ENCODE data around the gene NBPF14.
"Not testable (repeated sequence)": the region's sequence is repeated elsewhere in the genome, so short reads cannot be mapped to it uniquely, and the experiment has no call there.

NBPF14 gene, protein sequence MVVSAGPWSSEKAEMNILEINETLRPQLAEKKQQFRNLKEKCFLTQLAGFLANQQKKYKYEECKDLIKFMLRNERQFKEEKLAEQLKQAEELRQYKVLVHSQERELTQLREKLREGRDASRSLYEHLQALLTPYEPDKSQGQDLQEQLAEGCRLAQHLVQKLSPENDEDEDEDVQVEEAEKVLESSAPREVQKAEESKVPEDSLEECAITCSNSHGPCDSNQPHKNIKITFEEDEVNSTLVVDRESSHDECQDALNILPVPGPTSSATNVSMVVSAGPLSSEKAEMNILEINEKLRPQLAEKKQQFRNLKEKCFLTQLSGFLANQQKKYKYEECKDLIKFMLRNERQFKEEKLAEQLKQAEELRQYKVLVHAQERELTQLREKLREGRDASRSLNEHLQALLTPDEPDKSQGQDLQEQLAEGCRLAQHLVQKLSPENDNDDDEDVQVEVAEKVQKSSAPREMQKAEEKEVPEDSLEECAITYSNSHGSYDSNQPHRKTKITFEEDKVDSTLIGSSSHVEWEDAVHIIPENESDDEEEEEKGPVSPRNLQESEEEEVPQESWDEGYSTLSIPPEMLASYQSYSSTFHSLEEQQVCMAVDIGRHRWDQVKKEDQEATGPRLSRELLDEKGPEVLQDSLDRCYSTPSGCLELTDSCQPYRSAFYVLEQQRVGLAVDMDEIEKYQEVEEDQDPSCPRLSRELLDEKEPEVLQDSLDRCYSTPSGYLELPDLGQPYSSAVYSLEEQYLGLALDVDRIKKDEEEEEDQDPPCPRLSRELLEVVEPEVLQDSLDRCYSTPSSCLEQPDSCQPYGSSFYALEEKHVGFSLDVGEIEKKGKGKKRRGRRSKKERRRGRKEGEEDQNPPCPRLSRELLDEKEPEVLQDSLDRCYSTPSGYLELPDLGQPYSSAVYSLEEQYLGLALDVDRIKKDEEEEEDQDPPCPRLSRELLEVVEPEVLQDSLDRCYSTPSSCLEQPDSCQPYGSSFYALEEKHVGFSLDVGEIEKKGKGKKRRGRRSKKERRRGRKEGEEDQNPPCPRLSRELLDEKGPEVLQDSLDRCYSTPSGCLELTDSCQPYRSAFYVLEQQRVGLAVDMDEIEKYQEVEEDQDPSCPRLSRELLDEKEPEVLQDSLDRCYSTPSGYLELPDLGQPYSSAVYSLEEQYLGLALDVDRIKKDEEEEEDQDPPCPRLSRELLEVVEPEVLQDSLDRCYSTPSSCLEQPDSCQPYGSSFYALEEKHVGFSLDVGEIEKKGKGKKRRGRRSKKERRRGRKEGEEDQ (N-terminal part only)

DNA sequence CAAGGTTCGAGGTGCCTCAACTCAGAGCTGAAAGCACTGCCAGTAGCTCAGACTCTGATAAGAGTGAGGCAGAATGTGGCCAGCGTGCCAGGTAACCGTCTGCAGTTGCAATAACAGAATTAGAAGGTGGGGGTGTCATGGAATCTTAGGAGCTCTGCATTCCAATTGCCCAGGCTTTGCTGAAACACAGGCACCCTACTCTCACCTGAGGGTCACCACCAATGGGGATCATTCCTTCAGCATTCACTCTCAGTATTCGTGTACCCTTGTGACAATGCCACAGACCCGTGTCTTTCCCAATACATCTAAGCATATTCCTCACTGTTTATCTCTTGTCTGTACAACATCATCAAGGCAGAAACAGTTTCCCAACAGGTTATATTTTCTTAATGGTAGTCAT is at the start of gene NBPF14:
TSS of gene NBPF14 (minus strand) at position 101 of the 400 bp plus-strand sequence. CDS start 294 bp downstream, outside the sequence.
- in situ Hi-C loops (cut with MboI; ENCODE audit: low sequenced_read_pairs), result not testable (repeated sequence)

DNA sequence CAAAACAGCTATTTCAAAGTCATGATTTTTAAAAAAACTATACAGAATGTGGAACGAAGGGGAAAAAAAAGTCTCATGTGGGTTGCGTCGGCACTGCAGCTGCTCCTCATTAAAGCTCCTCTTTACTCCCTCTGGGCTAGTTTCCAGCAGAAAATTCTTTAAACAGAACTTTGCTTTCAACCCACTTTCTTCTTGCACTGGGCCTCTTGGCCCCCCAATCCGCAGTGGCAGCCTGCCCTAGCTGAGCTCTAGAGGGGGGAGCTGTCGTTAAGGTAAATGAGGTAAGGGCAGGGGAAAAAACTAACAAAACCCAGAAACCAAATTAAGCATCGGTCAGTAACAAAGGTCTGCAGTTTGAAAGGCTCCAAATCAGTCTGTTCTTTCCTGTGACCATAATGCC is 29.6 kb upstream of the NBPF14 start:
- in situ Hi-C loops (cut with MboI; ENCODE audit: low sequenced_read_pairs), result not testable (repeated sequence)

DNA sequence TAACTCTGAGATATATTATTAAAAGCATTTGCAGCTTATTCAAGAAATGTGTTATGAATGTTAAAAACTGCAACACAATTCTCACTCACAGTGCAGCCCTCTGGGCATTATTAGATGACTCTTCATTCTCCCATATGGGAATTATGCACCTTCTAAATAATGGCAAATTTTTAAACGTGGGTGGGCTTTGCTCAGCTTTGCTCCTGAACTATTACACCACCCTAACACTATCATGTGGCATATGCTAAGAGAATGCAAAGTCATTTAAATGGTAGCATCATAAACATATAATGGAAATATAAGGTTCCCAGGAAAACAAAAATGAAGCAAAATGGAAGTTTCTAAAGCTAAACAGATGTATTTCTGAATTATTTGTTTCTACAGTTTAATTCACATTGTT is 22.4 kb upstream of the NBPF14 start:
- in situ Hi-C loops (cut with MboI; ENCODE audit: low sequenced_read_pairs), result not testable (repeated sequence)

DNA sequence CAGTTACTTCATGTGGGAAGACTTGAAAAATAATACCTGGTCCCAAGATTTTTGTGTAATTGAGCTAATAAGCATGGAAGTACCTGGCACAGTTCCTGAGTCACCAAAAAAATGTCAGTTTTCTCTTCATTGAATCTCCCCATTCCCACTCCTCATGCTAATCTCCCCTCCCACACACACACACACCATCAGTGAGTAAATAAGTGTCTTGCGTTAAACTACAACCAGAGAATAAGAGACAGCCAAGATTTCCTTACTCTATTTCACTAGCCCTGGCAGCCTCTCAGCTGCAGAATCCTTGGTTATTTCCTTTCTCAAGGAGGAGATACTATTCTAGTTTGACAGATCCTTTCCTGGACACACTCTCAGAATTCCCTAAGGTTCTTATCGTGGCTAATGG is 9.5 kb upstream of the NBPF14 start:
- in situ Hi-C loops (cut with MboI; ENCODE audit: low sequenced_read_pairs), result not testable (repeated sequence)

DNA sequence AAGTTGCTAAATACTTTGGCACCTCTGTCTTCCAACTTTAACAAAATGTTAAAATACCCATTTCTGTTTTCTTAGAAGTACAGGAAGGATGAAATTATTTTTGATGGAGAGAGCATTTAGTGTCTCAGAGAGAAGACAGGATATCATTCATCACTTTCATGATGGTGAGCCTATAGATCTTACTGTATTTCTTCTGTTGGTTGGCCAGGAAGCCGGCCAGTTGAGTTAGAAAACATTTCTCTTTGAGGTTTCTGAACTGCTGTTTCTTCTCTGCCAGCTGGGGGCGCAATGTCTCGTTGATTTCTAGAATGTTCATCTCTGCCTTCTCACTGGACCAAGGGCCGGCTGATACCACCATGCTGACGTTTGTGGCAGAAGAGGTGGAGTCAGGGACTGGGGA is 451 bp downstream of the NBPF14 start:
- in situ Hi-C loops (cut with MboI; ENCODE audit: low sequenced_read_pairs), result not testable (repeated sequence)

DNA sequence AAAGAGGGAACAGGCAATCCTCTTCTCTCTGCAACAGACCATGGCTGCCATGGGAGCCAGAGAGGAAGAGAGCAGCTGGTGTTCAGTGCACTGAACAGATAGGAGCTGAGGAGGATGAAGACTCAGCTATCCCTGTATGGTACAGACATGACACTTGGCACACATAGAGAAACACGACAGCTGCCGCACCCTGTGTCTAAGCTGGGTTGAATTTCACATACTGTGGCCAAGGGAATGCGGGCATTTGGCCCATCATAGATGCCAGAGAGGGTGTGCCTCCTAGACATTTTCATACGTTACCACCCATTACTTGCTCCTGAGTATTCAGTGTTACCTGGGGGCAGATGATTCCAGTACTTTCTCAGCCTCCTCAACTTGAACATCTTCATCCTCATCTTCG is 4.7 kb downstream of the NBPF14 start:
- in situ Hi-C loops (cut with MboI; ENCODE audit: low sequenced_read_pairs), result not testable (repeated sequence)

DNA sequence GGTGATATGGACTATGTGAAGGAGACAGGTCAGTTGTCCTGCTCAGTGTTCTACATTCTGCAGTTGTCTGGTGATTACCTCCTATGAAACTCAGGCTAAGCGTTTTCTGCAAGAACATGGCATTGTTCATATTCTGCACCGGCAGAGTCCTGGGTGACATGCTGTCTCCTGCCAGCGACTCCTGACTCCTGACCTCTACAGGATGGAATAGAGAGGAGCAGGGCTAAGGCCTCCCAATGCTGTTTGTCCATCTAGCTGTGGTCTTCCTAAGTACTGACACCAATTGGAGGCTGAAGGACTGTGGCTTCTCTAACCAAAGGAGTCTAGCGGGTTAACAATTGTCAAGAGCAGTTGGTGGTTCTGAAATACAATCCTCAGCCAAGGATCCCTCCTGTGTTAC is 63.7 kb downstream of the NBPF14 start:
- in situ Hi-C loops (cut with MboI; ENCODE audit: low sequenced_read_pairs), result not testable (repeated sequence)

DNA sequence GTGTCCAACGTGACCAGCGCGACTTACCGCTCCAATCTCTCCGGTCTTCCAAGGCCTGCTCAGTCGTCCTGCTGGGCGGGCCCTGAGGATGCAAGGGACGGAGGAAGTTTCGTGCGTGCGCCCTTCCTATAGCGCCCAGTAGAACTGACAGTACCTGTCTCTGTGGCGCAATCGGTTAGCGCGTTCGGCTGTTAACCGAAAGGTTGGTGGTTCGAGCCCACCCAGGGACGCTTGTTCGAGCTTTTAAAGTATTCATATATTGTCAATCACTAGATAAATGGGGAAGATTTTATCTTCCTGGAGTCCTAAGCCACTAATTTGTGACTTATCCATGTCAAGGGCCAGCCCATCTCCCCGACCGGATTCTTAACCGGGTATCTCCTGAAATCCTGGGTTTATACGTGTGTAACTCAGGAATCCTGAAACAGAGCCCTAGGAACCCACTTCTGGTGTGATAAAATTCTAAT is 66.7 kb downstream of the NBPF14 start:
- in situ Hi-C loops (cut with MboI; ENCODE audit: low sequenced_read_pairs), result not testable (repeated sequence)

DNA sequence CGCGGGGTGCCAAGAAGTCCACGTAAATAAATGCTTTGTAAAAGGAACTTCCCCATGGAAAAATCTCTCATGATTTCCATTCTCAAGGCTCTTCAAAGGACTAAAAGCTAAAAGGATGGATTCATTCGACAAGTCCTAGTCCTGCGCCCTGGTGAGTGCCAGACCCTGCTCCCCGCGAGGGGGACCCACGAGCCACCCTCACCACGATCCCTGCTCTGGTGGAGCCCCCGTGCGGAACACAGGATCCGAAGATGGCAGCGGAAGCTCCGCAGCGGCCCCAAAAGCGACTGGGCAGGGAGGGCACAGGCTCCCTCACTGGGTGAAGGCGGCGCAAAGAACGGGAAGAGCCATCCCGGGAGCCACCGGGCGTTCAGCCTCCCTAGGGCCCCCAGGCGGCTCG is 67.2 kb downstream of the NBPF14 start:
- in situ Hi-C loops (cut with MboI; ENCODE audit: low sequenced_read_pairs), result not testable (repeated sequence)

DNA sequence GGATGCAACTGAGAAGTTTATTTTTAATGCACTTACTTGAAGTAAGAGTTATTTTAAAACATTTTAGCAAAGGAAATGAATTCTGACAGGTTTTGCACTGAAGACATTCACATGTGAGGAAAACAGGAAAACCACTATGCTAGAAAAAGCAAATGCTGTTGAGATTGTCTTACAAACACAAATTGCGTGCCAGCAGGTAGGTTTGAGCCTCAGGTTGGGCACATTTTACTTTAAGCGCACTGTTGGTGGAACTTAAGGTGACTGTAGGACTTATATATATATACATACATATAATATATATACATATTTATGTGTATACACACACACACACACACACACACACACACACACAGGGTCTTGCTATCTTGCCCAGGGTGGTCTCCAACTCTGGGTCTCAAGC is 69.2 kb downstream of the NBPF14 start:
- in situ Hi-C loops (cut with MboI; ENCODE audit: low sequenced_read_pairs), result not testable (repeated sequence)

DNA sequence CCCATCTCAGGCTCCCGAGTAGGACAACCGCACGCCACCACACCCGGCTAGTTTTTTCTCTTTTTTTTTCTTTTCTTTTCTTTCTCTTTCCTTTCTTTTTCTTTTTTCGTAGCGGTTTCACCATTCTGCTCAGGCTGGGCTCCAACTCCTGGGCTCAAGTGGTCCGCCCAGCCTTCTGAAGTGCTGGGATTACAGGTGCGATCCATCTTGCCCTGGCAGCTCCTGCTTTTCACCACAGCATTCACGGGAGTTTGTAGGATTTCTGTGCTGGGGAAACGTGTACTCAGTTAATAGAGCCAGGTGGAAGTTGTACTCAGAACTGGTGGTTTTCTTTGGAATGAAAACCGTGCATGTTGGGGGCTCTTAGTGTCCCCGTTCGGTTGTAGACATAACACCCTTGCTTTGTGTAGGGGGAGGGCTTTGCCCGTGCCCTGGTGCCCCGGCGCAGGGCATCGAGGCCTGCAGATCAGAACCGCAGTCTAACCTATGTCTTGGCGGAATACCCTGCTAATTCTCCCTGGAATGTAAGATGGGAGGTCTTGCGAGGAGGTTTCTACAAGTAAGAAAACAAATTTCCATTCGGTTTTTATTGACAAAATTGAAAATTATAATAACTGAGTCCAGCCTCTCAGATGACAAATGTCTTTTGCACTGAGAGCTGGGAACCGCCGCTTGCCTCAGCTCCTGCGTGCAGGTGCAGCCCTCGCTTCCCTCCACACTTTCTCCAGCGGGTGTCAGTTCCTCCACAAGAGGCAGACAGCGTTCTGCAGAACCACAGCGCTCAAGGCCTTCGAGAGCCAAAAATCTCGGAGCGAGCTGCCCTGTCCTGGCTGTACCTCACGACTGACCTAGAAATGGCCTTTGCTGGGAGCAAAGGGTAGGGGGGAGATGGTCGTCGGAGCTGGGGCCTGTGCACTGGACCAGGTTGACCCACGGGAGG is 72.3 kb downstream of the NBPF14 start:
- in situ Hi-C loops (cut with MboI; ENCODE audit: low sequenced_read_pairs), result not testable (repeated sequence)

DNA sequence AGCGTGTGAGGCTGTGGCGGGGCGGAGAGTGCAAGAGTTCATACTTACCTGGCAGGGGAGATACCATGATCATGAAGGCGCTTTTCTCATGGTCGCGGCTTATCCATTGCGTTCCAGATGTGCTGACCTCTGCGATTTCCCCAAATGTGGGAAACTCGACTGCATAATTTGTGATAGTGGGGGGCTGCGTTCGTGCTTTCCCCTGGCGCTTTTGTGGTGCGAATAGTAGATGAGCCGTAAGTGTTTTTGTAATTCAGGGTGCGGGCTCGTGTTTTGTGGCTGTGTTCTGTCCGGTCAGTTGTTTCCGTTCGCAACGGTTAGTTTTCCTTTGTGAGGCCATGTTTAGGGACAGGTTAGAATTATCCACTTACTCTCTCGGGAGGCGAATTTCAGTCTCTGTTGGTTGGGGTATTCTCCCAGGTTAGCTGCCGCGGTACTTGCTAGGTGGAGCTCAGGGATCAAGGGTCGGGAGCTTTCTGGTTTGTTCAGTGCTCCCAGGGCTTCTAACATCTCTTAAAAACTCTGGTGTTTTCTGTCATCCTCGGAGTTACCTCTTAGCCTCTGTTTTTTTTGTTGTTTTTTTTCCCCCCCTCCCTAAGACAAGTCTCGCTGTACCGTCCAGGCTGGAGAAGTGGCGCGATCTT is 73.1 kb downstream of the NBPF14 start:
- in situ Hi-C loops (cut with MboI; ENCODE audit: low sequenced_read_pairs), result not testable (repeated sequence)

DNA sequence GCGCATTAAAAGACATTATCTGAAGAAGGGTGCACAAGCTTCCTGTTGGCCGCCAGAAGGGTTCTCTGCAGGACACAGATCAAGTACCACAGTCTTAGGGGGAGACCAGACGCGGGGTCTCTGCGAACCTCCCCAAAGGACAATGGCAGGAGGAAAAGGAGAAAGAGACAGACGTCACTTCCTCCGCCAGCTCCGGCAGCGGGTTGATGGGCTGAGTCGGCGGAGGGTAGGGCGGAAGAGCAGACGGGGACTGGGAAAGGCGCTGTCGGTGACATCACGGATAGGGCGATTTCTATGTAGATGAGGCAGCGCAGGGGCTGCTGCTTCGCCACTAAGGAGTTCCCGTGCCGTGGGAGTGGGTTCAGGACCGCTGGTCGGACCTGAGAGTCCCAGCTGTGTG is 73.7 kb downstream of the NBPF14 start:
- in situ Hi-C loops (cut with MboI; ENCODE audit: low sequenced_read_pairs), result not testable (repeated sequence)

DNA sequence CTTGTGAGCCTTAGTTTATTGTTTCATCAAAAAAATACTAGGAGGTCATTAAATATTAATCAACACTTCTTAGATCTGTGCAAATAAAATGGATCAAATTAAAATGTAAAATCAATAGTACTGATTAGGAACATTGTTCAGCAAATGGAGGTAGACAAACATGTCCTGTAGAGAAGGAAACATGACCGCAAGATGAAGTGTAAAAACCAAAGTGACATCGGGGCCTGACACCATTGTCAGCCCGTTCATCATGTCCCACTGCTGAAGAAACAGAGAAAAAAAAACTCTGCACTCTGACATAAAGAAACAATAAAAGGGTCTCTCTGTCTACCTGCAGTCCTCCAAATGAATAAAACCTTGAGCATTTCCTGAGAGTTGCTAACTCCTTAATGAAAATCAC is 81.5 kb downstream of the NBPF14 start:
- in situ Hi-C loops (cut with MboI; ENCODE audit: low sequenced_read_pairs), result not testable (repeated sequence)

DNA sequence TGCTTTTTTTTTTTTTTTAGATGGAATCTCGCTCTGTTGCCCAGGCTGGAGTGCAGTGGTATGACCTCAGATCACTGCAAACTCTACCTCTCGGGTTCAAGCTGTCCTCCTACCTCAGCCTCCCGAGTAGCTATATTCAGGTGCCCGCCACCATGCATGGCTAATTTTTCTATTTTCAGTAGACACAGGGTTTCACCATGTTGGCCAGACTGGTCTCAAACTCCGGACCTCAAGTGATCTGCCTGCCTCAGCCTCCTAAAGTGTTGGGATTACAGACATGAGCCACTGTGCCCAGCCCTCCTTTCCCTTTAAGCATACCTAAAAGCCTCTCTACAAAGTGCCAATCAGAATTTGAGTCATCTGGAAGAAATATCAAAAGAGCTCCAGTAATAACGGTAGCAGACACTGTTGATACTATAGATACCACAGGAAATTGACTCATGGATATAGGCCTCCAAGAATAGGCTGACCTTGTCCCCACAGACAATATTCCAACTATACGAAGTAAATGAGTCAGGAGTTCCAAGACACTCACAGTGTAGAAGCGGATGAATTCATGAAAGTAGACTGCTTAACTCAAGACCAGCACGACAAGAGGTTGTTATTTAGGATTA is 83.1 kb downstream of the NBPF14 start:
- in situ Hi-C loops (cut with MboI; ENCODE audit: low sequenced_read_pairs), result not testable (repeated sequence)

DNA sequence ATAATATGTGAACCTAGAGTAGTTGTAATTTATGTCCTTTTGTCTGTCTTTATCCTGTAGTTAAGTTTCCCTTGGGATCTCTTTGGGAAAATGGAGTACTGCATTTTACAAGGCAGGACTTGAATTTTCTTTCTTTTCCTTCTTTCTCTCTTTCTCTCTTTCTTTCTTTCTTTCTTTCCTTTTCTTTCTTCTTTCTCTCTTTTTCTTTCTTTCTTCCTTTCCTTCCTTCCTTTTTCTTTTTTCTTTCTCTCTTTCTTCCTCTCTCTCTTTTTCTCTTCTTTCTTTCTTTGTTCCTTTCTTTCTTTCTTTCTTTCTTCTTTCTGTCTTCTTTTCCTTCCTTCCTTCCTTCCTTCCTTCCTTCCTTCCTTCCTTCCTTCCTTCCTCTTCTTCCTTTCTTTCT is 101.9 kb downstream of the NBPF14 start:
- in situ Hi-C loops (cut with MboI; ENCODE audit: low sequenced_read_pairs), result not testable (repeated sequence)

DNA sequence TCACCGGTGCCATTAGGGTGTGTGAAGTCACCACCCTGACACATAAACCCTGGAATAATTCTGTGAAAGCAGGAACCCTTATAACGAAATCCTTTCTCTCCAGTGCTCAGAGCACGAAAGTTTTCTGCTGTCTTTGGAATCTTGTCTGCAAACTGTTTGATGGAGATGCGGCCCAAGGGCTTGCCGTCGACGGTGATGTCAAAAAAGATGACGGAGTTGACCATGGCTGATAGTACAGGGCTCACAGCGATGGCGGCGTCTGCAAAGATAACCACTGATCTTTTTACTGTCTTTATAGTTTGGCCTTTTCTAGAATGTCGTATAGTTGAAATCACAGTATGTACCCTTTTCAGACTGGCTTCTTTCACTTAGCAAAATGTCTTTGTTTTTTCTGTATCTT is 112.8 kb downstream of the NBPF14 start, which contains the start of gene PPIAL4G:
TSS of gene PPIAL4G (minus strand) at position 274 of the 400 bp plus-strand sequence. CDS start at position 224, 50 bp downstream.
- in situ Hi-C loops (cut with MboI; ENCODE audit: low sequenced_read_pairs), result not testable (repeated sequence)

Data from HL-60/S4 treated with phorbol 12-myristate 13-acetate at 8.2 ng/mL for 4 days and 3 days (cell line).